Ammon's horn (tissue), 1 donor: ENCODE measurements around the gene USP37.

Experiments
- DNase-seq: peaks from one replicate; pipeline ENCODE4 v3.0.0-alpha.2; 2016; ENCODE audit warnings: low spot score

USP37 gene

GRCh38 chr2:218474527-218474926 is 93.6 kb downstream of the USP37 start:
- no peak for DNase-seq

GRCh38 chr2:218472988-218473387 is 95.2 kb downstream of the USP37 start:
- DNase-seq = no peak

GRCh38 chr2:218471982-218472381 is 96.2 kb downstream of the USP37 start:
- DNase-seq = peak; percentile 18

GRCh38 chr2:218471036-218471435 is 97.1 kb downstream of the USP37 start:
- no peak for DNase-seq

- no peak for DNase-seq
Observed at GRCh38 chr2:218470448-218470847, 97.7 kb downstream of the USP37 start.

GRCh38 chr2:218465987-218466633 is 102.0 kb downstream of the USP37 start:
- DNase-seq = peak; percentile 7

GRCh38 chr2:218458598-218458997 is 109.6 kb downstream of the USP37 start:
- DNase-seq = no peak

- no peak for DNase-seq
Observed at GRCh38 chr2:218456849-218457248, 111.3 kb downstream of the USP37 start.

- no peak for DNase-seq
Observed at GRCh38 chr2:218452079-218452478, 116.1 kb downstream of the USP37 start.

- DNase-seq = no peak
Observed at GRCh38 chr2:218448934-218449333, 119.2 kb downstream of the USP37 start.

GRCh38 chr2:218447072-218447471 is 121.1 kb downstream of the USP37 start:
- DNase-seq = no peak

- DNase-seq = no peak
Observed at GRCh38 chr2:218446547-218446946, 121.6 kb downstream of the USP37 start.

GRCh38 chr2:218445602-218446001 is 122.5 kb downstream of the USP37 start:
- DNase-seq = no peak

- DNase-seq = no peak
Observed at GRCh38 chr2:218444692-218445357, 123.3 kb downstream of the USP37 start.

- DNase-seq = no peak
Observed at GRCh38 chr2:218438596-218438995, 129.6 kb downstream of the USP37 start.

GRCh38 chr2:218437969-218438368 is 130.2 kb downstream of the USP37 start:
- no peak for DNase-seq

GRCh38 chr2:218436992-218437391 is 131.2 kb downstream of the USP37 start:
- DNase-seq = no peak

GRCh38 chr2:218435003-218435982 is 132.9 kb downstream of the USP37 start:
- no peak for DNase-seq

- DNase-seq = no peak
Observed at GRCh38 chr2:218434456-218434855, 133.7 kb downstream of the USP37 start.

- no peak for DNase-seq
Observed at GRCh38 chr2:218432676-218433365, 135.3 kb downstream of the USP37 start.

- no peak for DNase-seq
Observed at GRCh38 chr2:218431878-218432277, 136.3 kb downstream of the USP37 start.

GRCh38 chr2:218430721-218431120 is 137.4 kb downstream of the USP37 start:
- no peak for DNase-seq
